ENCODE measurements around the gene NGEF.

NGEF gene

DNA sequence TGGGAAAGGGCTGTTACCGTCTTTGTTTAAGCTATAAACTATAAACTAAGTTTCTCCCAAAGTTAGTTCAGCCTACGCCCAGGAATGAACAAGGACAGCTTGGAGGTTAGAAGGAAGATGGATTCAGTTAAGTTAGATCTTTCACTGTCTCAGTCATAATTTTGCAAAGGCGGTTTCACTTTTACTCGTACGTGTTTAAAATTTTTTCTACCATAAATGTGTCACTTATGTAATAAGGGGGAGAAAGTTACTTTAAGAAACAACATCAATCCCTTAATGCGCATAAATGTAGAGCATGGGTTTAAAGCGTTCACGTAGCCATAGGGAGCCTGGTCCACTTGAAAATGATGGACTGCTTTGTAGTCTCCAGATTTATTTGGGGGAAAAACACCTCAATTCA lies 71.7 kb downstream of the NGEF start:
- DNase-seq (ENCODE audit: insufficient read length, low spot score) (no peak), FAIRE-seq (no peak)
- TF ChIP-seq, protein P1, sequence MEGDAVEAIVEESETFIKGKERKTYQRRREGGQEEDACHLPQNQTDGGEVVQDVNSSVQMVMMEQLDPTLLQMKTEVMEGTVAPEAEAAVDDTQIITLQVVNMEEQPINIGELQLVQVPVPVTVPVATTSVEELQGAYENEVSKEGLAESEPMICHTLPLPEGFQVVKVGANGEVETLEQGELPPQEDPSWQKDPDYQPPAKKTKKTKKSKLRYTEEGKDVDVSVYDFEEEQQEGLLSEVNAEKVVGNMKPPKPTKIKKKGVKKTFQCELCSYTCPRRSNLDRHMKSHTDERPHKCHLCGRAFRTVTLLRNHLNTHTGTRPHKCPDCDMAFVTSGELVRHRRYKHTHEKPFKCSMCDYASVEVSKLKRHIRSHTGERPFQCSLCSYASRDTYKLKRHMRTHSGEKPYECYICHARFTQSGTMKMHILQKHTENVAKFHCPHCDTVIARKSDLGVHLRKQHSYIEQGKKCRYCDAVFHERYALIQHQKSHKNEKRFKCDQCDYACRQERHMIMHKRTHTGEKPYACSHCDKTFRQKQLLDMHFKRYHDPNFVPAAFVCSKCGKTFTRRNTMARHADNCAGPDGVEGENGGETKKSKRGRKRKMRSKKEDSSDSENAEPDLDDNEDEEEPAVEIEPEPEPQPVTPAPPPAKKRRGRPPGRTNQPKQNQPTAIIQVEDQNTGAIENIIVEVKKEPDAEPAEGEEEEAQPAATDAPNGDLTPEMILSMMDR (IDR thresholded peaks at IDR 0.05; ENCODE audit: insufficient read depth, missing control alignments): no peak

DNA sequence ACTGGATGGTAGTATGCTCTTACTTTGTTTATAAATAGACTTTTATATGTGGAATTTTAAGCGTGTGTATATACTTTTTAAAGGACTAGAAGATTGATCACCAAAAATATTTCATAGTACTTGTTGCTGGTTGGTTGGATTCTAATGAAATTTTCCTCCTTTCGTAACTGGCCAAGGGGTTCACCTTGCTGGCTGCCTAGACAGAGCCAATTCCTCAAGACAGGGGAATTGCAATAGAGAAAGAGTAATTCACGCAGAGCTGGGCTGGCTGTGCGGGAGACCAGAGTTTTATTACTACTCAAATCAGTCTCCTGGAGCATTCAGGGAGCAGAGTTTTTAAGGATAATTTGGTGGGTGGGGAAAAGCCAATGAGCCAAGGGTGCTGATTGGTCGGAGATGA lies 72.3 kb downstream of the NGEF start:
- FAIRE-seq: no peak
- DNase-seq (ENCODE audit: insufficient read length, low spot score): no peak
- TF ChIP-seq, protein P1 (IDR thresholded peaks at IDR 0.05; ENCODE audit: insufficient read depth, missing control alignments): no peak

DNA sequence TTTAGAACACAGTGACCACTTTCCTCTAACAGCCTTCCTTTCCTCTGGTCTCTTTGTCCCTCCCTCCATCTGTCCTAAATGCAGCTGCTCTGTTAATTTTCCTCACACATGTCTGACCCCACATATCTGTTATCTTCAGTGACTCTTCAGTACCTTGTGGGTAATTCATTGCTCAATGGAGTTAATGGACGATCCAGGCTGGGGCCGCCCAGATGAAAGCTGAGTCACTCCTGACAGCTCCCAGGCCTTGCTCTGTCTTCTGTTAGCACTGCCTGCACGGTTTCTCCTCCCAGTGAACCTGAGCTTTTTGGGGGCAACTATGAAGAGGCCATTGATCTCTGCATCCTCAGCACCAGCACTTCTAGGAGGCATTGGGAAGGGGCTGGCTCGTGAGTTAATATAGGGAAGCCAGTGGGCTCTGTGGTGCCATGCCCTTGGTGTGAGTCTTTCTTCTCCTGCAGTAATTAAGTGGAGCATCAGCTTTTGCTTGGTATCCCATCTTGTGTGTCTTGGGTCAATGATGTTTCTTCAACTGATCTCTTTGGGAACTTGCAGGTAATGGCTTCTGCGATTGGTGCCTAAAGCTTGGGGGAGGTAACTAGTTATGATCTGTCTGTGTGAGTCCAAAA lies 75.7 kb downstream of the NGEF start:
- FAIRE-seq (no peak), DNase-seq (ENCODE audit: insufficient read length, low spot score) (no peak)
- TF ChIP-seq, protein P1 (IDR thresholded peaks at IDR 0.05; ENCODE audit: insufficient read depth, missing control alignments): no peak

DNA sequence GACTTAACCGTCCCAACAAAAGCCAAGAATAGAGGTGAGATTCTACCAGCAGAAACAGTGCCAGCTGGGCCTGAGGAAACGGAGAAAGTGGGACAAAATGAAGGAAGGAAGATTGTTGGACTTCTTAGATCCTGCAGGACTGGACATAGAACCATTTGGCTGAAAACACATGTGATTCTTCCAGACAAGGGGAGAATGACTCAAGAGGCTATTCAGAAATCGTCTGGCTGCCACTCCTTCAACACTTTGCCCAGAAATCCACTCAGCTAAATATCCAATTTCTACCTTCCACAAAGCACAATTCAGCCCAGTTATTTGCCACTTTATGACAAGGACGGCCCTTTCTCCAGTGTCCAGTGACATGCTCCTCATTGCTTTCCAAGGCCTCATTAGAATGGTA lies 81.4 kb downstream of the NGEF start:
- FAIRE-seq: no peak
- no peak for DNase-seq (ENCODE audit: insufficient read length, low spot score)
- TF ChIP-seq, protein P1 (IDR thresholded peaks at IDR 0.05; ENCODE audit: insufficient read depth, missing control alignments): no peak

DNA sequence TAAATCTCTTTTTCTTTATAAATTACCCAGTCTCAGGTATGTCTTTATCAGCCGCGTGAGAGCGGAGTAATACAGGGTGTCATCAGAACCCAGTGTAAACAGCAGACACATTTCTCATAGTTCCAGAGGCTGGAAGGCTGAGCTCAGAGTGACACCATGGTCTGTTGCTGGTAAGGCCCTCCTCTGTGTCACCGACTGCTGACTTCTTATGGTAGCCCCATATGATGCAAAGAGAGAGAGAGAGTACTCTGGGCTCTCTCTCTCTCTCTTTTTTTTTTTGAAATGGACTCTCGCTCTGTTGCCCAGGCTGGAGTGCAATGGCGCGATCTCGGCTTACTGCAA lies 83.0 kb downstream of the NGEF start:
- TF ChIP-seq, protein P1 (IDR thresholded peaks at IDR 0.05; ENCODE audit: insufficient read depth, missing control alignments): no peak
- FAIRE-seq: no peak
- no peak for DNase-seq (ENCODE audit: insufficient read length, low spot score)

DNA sequence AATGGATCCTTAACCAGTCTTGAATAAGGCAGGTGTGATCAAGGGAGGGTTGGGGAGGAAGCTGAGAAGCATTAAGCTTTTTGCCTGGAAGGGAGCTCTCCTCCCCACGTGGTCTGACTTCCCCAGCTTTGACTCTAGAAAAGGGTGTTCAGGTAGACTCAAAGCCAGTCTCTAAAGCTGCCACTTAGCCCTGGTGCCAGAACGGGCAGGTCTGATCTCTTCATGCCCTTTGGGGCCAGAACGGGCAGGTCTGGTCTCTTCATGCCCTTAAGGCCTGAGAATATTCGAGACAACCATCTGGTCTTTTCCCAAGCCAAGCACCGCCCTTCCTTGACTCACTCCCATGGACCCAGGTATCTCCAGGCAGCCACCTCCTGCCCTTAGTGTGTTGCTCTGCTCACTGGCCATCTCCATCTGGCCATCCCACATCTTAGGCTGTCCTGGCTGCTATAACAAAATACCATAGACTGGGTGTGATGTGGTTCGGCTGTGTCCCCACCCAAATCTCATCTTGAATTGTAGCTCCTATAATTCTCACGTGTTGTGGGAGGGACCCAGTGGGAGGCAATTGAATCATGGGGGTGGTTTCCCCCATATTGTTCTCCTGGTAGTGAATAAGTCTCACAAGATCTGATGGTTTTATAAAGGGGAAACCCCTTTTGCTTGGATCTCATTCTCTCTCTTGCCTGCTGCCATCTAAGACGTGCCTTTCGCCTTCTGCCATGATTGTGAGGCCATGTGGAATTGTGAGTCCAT lies 83.6 kb downstream of the NGEF start:
- TF ChIP-seq, protein P1 (IDR thresholded peaks at IDR 0.05; ENCODE audit: insufficient read depth, missing control alignments): no peak
- DNase-seq (ENCODE audit: insufficient read length, low spot score) (no peak), FAIRE-seq (no peak)

Data from D721Med (cell line).